ENCODE results near the gene RHBG. TPM values are rescaled to one million over a fixed set of nuclear protein-coding genes. Genes with fewer than 3 reads are reported as not detected.

RHBG gene
- not detected in 2 replicates for total RNA-seq

GRCh38 chr1:156368889-156369684, at the start of gene RHBG:
RHBG (plus strand) TSS chr1:156369211; CDS start chr1:156369250, 39 bp downstream.

GRCh38 chr1:156338180-156338976, 30.6 kb upstream of the RHBG start, which contains the start of the genes CCT3 and TSACC:
CCT3 (minus strand) TSS chr1:156338292; CDS start chr1:156338184, 108 bp downstream.
TSACC (plus strand) TSS chr1:156338526; CDS start chr1:156339758, 1,232 bp downstream.

Other genes with a start within 250 kb of the RHBG start
- 6.6 and 12.3 TPM in 2 replicates for gene SEMA4A, start 215.6 kb upstream of the RHBG start, total RNA-seq
- gene SLC25A44, start 175.1 kb upstream of the RHBG start, total RNA-seq: 8.6 and 11.0 TPM in 2 replicates
- 67.9 and 81.5 TPM in 2 replicates for gene PMF1, start 156.2 kb upstream of the RHBG start, total RNA-seq
- not detected in 2 replicates for gene BGLAP, start 127.0 kb upstream of the RHBG start, total RNA-seq
- 0.30 and 2.4 TPM in 2 replicates for gene PAQR6, start 121.2 kb upstream of the RHBG start, total RNA-seq
- 35.9 and 40.1 TPM in 2 replicates for gene SMG5, start 86.4 kb upstream of the RHBG start, total RNA-seq
- 7.6 and 9.1 TPM in 2 replicates for gene TMEM79, start 84.9 kb upstream of the RHBG start, total RNA-seq
- gene GLMP, start 73.5 kb upstream of the RHBG start, total RNA-seq: 39.4 and 40.7 TPM in 2 replicates
- not detected in 2 replicates for gene VHLL, start 69.9 kb upstream of the RHBG start, total RNA-seq
- gene CCT3, start 30.9 kb upstream of the RHBG start, total RNA-seq: 392 and 473 TPM in 2 replicates
- gene TSACC, start 30.7 kb upstream of the RHBG start, total RNA-seq: 0.86 TPM in 1 of 2 replicates, not detected in the other
- 18.4 and 19.6 TPM in 2 replicates for gene MEF2D, start 131.6 kb downstream of the RHBG start, total RNA-seq
- 13.4 and 25.3 TPM in 2 replicates for gene IQGAP3, start 203.4 kb downstream of the RHBG start, total RNA-seq
- gene TTC24, start 210.5 kb downstream of the RHBG start, total RNA-seq: not detected in 2 replicates
- gene NAXE, start 222.6 kb downstream of the RHBG start, total RNA-seq: 125 and 129 TPM in 2 replicates
- gene GPATCH4, start 232.3 kb downstream of the RHBG start, total RNA-seq: 14.5 and 18.7 TPM in 2 replicates